PC-3 (cell line): ENCODE results near the gene TSPEAR. TPM values are rescaled to one million over a fixed set of nuclear protein-coding genes. Genes with fewer than 3 reads are reported as not detected.

Experiments used
- ATAC-seq: fragments of 200-7000 bp; cut with Tn5 transposase; 2 replicates; pipeline ENCODE4 v1.9.1; 2020; ENCODE audit warnings: mild to moderate bottlenecking, moderate library complexity
- BruUV-seq: library from RNA; stranded (reverse); fragments of 400-500 nt; replicated peaks from 2 replicates; lab custom pipeline; 2021; lab: Mats Ljungman, UMichigan
- CTCF ChIA-PET: fragments of 300-600 bp; sonication (Branson Sonifier 250); formaldehyde crosslinking; loops from one replicate; lab custom pipeline; 2022; ENCODE audit warnings: antibody characterized with exemption; lab: Charles Lee
- POLR2A ChIA-PET: fragments of 300-600 bp; sonication (Branson Sonifier 250); formaldehyde crosslinking; loops from one replicate; lab custom pipeline; 2022; ENCODE audit warnings: antibody characterized with exemption; ENCODE audit not compliant: unreplicated experiment; lab: Charles Lee
- DNase-seq: peaks from one replicate; pipeline ENCODE4 v3.0.0-alpha.2; 2015
- H2AFZ ChIP-seq: fragments of 300-600 bp; sonication (generic); 2 replicates; pipeline ENCODE4 v1.6.0; 2016; ENCODE audit warnings: antibody characterized with exemption, low read length
- H3F3A ChIP-seq: fragments of 300-600 bp; sonication (generic); one replicate; pipeline ENCODE4 v1.6.0; 2017; ENCODE audit warnings: antibody characterized with exemption, low read length, control low read depth, mild to moderate bottlenecking; ENCODE audit not compliant: unreplicated experiment
- H3K27ac ChIP-seq: fragments of 300-600 bp; sonication (generic); 2 replicates; pipeline ENCODE4 v1.5.1; 2016; ENCODE audit warnings: mild to moderate bottlenecking, low read length
- H3K27me3 ChIP-seq: fragments of 300-600 bp; sonication (generic); 2 replicates; pipeline ENCODE4 v1.6.1; 2016; ENCODE audit warnings: low read length, mixed read lengths
- H3K36me3 ChIP-seq: fragments of 300-600 bp; sonication (generic); 2 replicates; pipeline ENCODE4 v1.6.1; 2016; ENCODE audit warnings: low read depth, mixed run types, low read length, mixed read lengths
- H3K4me1 ChIP-seq: fragments of 300-600 bp; sonication (generic); 2 replicates; pipeline ENCODE4 v1.5.1; 2016; ENCODE audit warnings: low read length; ENCODE audit not compliant: insufficient read depth
- H3K4me2 ChIP-seq: fragments of 300-600 bp; sonication (generic); 2 replicates; pipeline ENCODE4 v1.6.0; 2016; ENCODE audit warnings: low read length
- H3K4me3 ChIP-seq: fragments of 300-600 bp; sonication (generic); 2 replicates; pipeline ENCODE4 v1.5.1; 2016; ENCODE audit warnings: mild to moderate bottlenecking, low read length, mixed read lengths
- H3K79me2 ChIP-seq: fragments of 300-600 bp; sonication (generic); 2 replicates; pipeline ENCODE4 v1.6.1; 2017; ENCODE audit warnings: low read length, mixed read lengths
- H3K9ac ChIP-seq: fragments of 300-600 bp; sonication (generic); 2 replicates; pipeline ENCODE4 v1.6.0; 2016; ENCODE audit warnings: mild to moderate bottlenecking, low read length
- H3K9me2 ChIP-seq: fragments of 300-600 bp; sonication (generic); replicated peaks from 2 replicates; pipeline ENCODE4 v1.6.1; 2016; ENCODE audit warnings: mixed run types, low read length, mixed read lengths
- H3K9me3 ChIP-seq: fragments of 300-600 bp; sonication (generic); 2 replicates; pipeline ENCODE4 v1.6.1; 2016; ENCODE audit warnings: low read length, mixed read lengths
- H4K20me1 ChIP-seq: fragments of 300-600 bp; sonication (generic); 2 replicates; pipeline ENCODE4 v1.6.1; 2016; ENCODE audit warnings: low read length, mixed read lengths
- CTCF ChIP-seq: fragments of 300-600 bp; sonication (generic); conservative IDR thresholded peaks from 2 replicates; pipeline ENCODE4 v1.5.1; 2017; ENCODE audit warnings: antibody characterized with exemption, low read depth, mild to moderate bottlenecking, low read length
- EZH2 ChIP-seq: fragments of 300-600 bp; sonication (generic); IDR thresholded peaks from one replicate; pipeline ENCODE4 v1.6.1; 2017; ENCODE audit warnings: antibody characterized with exemption, mild to moderate bottlenecking, low read length; ENCODE audit not compliant: unreplicated experiment
- EZH2phosphoT487 ChIP-seq: fragments of 300-600 bp; sonication (generic); IDR thresholded peaks from 2 replicates; pipeline ENCODE4 v1.6.1; 2018; ENCODE audit warnings: mild to moderate bottlenecking, antibody characterized with exemption, low read length, borderline replicate concordance
- intact Hi-C: fragments of 100-400 bp; cut with micrococcal nuclease; formaldehyde crosslinking; loops from 2 replicates; pipeline ENCODE4 v1.9.0; 2023
- total RNA-seq: library from RNA; depleted of rRNA; stranded (reverse); fragments of >200 nt; gene quantifications from 2 replicates; pipeline ENCODE4 v1.2.3, GENCODE V29; 2014

The TSPEAR gene
- total RNA-seq, 1 experiment from 2014 or later, result 2.1 TPM

- DNase-seq, result no peak
- Histone ChIP-seq H3K79me2 (no peaks in the 10 kb centered on the region), H3K9me3 (no peaks in the 10 kb centered on the region), H4K20me1 (no peaks in the 10 kb centered on the region), H3K9ac (no peak overlapping the region), H3K4me2 (no peak overlapping the region), H3F3A (no peaks in the 10 kb centered on the region), H2AFZ (no peak overlapping the region), H3K4me1 (no peaks in the 10 kb centered on the region; the same call in 1 of the 2 replicates), H3K27ac (no peak overlapping the region), H3K4me3 (no peak overlapping the region), H3K27me3 (no peaks in the 10 kb centered on the region), H3K36me3 (no peaks in the 10 kb centered on the region), H3K9me2 (no peaks in the 10 kb centered on the region)
- no peak for ATAC-seq
- intact Hi-C loops, result no loop called here
- TF ChIP-seq EZH2 (no peak), EZH2phosphoT487 (no peak), CTCF (no peak)
- ChIA-PET CTCF (interaction anchor here (0.6 kb wide), 1 partner anchor 136 kb away, joined by 4 read pairs; no protein-coding TSS in a partner anchor), POLR2A (no interaction called here)
- no TSS peak for BruUV-seq
Observed at GRCh38 chr21:44478124-44478800, 233.1 kb downstream of the TSPEAR start.

GRCh38 chr21:44477712-44478111 lies 233.7 kb downstream of the TSPEAR start:
- no TSS peak for BruUV-seq
- no peaks in the 10 kb centered on the region for H3K36me3 ChIP-seq
- H3K27ac ChIP-seq, result no peak overlapping the region
- no peak overlapping the region for H3K9ac ChIP-seq
- intact Hi-C loops, result no loop called here
- H4K20me1 ChIP-seq, result no peaks in the 10 kb centered on the region
- no peak overlapping the region for H2AFZ ChIP-seq
- H3K4me1 ChIP-seq, result no peaks in the 10 kb centered on the region; the same call in 1 of the 2 replicates
- H3K4me3 ChIP-seq, result no peak overlapping the region
- no peaks in the 10 kb centered on the region for H3K9me2 ChIP-seq
- no peak for DNase-seq
- ChIA-PET POLR2A (no interaction called here), CTCF (no interaction called here)
- H3K9me3 ChIP-seq, result no peaks in the 10 kb centered on the region
- ATAC-seq, result no peak
- H3F3A ChIP-seq, result no peaks in the 10 kb centered on the region
- no peaks in the 10 kb centered on the region for H3K79me2 ChIP-seq
- no peaks in the 10 kb centered on the region for H3K27me3 ChIP-seq
- H3K4me2 ChIP-seq, result no peak overlapping the region
- TF ChIP-seq CTCF (no peak), EZH2 (no peak), EZH2phosphoT487 (no peak)

- Histone ChIP-seq H3K9me2 (no peaks in the 10 kb centered on the region), H3K4me3 (no peak overlapping the region), H3K27ac (no peak overlapping the region), H2AFZ (no peak overlapping the region), H3K4me2 (no peak overlapping the region), H3K27me3 (no peaks in the 10 kb centered on the region; the same call in 1 of the 2 replicates), H3K4me1 (no peaks in the 10 kb centered on the region), H3K9ac (no peak overlapping the region), H3K9me3 (no peaks in the 10 kb centered on the region), H3K79me2 (no peaks in the 10 kb centered on the region), H3K36me3 (no peaks in the 10 kb centered on the region), H4K20me1 (no peaks in the 10 kb centered on the region), H3F3A (no peaks in the 10 kb centered on the region)
- ATAC-seq, result no peak
- intact Hi-C loops, result no loop called here
- no peak for DNase-seq
- POLR2A ChIA-PET, result no interaction called here
- BruUV-seq, result no TSS peak
- CTCF ChIA-PET, result no interaction called here
- TF ChIP-seq CTCF, result no peak
- no peak for TF ChIP-seq EZH2phosphoT487
- no peak for TF ChIP-seq EZH2
Observed at GRCh38 chr21:44477131-44477530, 234.2 kb downstream of the TSPEAR start.
